ENCODE data around the gene WDR7.

The WDR7 gene

DNA sequence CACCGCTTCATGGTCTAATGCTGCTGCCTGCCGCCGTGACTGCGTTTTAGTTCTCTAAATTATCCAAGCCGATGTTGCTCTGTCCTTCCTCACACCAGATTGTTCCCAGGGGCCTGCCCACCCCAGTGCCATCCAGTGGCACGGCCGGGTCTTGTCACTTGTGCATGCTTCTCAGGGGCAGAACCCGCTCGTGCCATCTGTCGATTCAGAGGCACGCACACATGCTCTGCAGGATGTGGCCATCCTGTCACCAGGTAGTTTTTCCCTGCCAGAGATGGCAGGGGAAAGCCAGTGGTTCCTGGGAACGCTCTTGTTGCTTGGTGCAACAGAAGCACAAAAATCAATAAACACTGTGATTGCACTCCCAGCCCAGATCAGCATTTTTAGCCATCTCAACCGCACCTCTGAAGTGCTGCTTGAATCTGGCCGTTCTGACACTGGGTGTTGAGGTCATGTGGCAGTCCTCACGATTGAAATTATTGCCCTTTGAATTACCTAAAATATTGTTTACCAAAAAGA is 376.1 kb downstream of the WDR7 start:
- H3K27me3 ChIP-seq (ENCODE audit: control insufficient read depth, insufficient read depth, low read length): no peaks in the 10 kb centered on the region
- H3K27ac ChIP-seq (ENCODE audit: low read depth, low read length): no peak overlapping the region
- H3K9me3 ChIP-seq (ENCODE audit: control insufficient read depth, insufficient read depth, low read length): no peaks in the 10 kb centered on the region
- H3K4me1 ChIP-seq (ENCODE audit: control insufficient read depth, insufficient read depth, low read length): peaks cover 7% of the 10 kb centered on the region; the same call in 1 of the 2 replicates
- H3K4me3 ChIP-seq (ENCODE audit: low read depth, low read length): no peak overlapping the region
- H3K9ac ChIP-seq (ENCODE audit: low read depth, low read length): no peak overlapping the region
- H3K36me3 ChIP-seq (ENCODE audit: control insufficient read depth, insufficient read depth, low read length): no peaks in the 10 kb centered on the region

DNA sequence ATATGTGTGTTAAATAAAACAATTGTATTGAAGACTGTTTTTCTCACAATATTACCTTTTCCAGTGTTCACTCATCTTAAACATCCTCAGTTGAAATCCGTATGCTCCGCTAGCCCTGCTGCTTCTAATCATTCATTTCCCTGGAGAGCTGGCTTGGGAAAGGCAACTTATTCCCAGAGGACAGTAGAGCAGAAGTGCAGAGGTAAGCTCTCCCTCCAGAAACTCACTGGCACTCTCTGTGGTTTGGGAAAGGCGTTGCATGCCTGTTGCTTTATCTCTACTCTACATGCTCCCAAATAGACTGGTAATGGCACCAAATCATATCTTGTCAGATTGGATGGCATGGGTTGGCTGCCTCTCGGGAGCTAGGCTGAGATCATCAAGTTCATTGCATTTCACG is 378.6 kb downstream of the WDR7 start:
- Histone ChIP-seq H3K27ac (ENCODE audit: low read depth, low read length) (no peak overlapping the region), H3K27me3 (ENCODE audit: control insufficient read depth, insufficient read depth, low read length) (no peaks in the 10 kb centered on the region), H3K4me1 (ENCODE audit: control insufficient read depth, insufficient read depth, low read length) (peaks cover 7% of the 10 kb centered on the region; the same call in 1 of the 2 replicates), H3K36me3 (ENCODE audit: control insufficient read depth, insufficient read depth, low read length) (no peaks in the 10 kb centered on the region), H3K4me3 (ENCODE audit: low read depth, low read length) (no peak overlapping the region), H3K9me3 (ENCODE audit: control insufficient read depth, insufficient read depth, low read length) (no peaks in the 10 kb centered on the region), H3K9ac (ENCODE audit: low read depth, low read length) (no peak overlapping the region)

DNA sequence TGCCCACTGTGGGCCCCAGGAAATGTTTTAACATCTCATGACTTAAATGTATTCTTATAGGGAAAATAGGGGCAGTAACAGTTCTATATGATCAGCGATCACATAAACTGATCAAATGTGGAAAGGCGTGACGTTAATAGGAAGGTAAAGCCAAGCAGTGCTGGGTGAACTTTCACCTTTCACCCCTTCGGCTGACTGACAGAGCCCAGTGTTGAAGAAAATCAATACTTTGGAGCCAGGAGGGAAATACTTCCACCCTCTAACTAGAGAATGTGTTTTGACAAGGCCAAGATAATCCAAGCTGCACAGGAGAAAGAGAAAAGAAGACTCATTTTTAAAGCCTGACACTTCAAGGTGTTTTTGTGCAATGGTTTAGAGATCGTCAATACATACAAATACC is 379.3 kb downstream of the WDR7 start:
- Histone ChIP-seq H3K9me3 (ENCODE audit: control insufficient read depth, insufficient read depth, low read length) (no peaks in the 10 kb centered on the region), H3K27ac (ENCODE audit: low read depth, low read length) (no peak overlapping the region), H3K4me3 (ENCODE audit: low read depth, low read length) (no peak overlapping the region), H3K9ac (ENCODE audit: low read depth, low read length) (no peak overlapping the region), H3K36me3 (ENCODE audit: control insufficient read depth, insufficient read depth, low read length) (no peaks in the 10 kb centered on the region), H3K27me3 (ENCODE audit: control insufficient read depth, insufficient read depth, low read length) (no peaks in the 10 kb centered on the region), H3K4me1 (ENCODE audit: control insufficient read depth, insufficient read depth, low read length) (peaks cover 7% of the 10 kb centered on the region; the same call in 1 of the 2 replicates)

DNA sequence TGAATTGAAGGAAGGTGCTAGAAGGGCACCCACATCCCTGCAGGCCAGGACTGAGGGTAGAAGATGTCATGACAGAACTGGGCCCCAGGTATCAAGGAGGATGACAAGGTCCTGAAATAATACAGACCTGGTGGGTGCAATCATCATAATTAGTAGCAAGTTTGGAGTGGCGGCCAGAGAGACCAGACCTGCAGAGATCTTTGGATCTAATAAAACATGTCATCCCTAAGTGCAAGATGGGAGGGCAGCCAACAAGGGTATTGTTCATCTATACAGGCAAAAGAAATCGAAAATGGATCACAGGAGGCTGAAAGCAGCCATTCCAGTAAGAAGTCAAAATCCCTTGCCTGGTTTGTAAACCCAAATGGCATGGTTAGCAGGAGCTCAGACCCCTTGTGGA is 384.4 kb downstream of the WDR7 start:
- Histone ChIP-seq H3K4me1 (ENCODE audit: control insufficient read depth, insufficient read depth, low read length) (peaks cover 7% of the 10 kb centered on the region; the same call in 1 of the 2 replicates), H3K9me3 (ENCODE audit: control insufficient read depth, insufficient read depth, low read length) (no peaks in the 10 kb centered on the region), H3K27me3 (ENCODE audit: control insufficient read depth, insufficient read depth, low read length) (no peaks in the 10 kb centered on the region), H3K4me3 (ENCODE audit: low read depth, low read length) (no peak overlapping the region), H3K27ac (ENCODE audit: low read depth, low read length) (no peak overlapping the region), H3K9ac (ENCODE audit: low read depth, low read length) (no peak overlapping the region), H3K36me3 (ENCODE audit: control insufficient read depth, insufficient read depth, low read length) (no peaks in the 10 kb centered on the region)

DNA sequence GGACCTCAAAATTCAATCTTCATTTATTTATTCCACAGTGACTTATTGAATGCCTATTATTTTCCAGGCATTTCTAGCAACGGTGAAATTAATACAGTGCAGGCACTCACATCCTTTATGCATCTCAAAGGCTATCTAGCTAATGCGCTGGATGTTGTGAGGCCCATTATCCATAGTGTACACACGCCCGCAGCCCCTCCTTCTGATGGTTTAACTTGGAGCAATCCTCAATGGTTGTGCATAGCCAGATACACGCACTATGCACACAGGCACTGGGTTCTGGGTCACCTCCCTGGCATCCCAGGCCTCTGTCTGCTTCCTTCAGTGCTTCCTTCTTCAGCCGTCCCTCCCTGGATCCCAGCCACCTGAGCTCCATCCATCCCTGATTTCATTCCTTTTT is 387.2 kb downstream of the WDR7 start:
- no peaks in the 10 kb centered on the region for H3K27me3 ChIP-seq (ENCODE audit: control insufficient read depth, insufficient read depth, low read length)
- H3K36me3 ChIP-seq (ENCODE audit: control insufficient read depth, insufficient read depth, low read length): no peaks in the 10 kb centered on the region
- no peaks in the 10 kb centered on the region for H3K9me3 ChIP-seq (ENCODE audit: control insufficient read depth, insufficient read depth, low read length)
- H3K4me1 ChIP-seq (ENCODE audit: control insufficient read depth, insufficient read depth, low read length): no peaks in the 10 kb centered on the region
- no peak overlapping the region for H3K9ac ChIP-seq (ENCODE audit: low read depth, low read length)
- H3K4me3 ChIP-seq (ENCODE audit: low read depth, low read length): no peak overlapping the region
- H3K27ac ChIP-seq (ENCODE audit: low read depth, low read length): no peak overlapping the region

DNA sequence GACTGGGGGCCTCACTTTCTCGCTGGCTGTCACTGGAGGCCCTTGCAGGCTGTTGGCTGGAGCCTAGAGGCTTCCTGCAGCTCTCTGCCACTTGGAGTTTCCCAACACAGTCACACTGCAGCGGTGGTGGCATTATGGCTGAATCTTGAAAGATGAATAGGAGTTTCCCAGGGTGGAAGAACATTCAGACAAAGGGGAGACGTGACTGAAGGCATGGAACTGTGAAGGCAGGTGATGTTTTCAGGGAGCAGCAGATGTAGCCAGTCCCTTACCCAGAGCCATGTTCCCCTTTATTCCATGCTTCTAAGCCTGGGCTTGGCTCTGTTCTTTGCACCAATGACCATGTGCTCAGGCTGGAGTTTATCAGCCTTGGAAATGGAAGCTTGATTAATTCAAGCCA is 389.0 kb downstream of the WDR7 start:
- Histone ChIP-seq H3K36me3 (ENCODE audit: control insufficient read depth, insufficient read depth, low read length) (no peaks in the 10 kb centered on the region), H3K27ac (ENCODE audit: low read depth, low read length) (no peak overlapping the region), H3K4me3 (ENCODE audit: low read depth, low read length) (no peak overlapping the region), H3K9ac (ENCODE audit: low read depth, low read length) (no peak overlapping the region), H3K27me3 (ENCODE audit: control insufficient read depth, insufficient read depth, low read length) (no peaks in the 10 kb centered on the region), H3K4me1 (ENCODE audit: control insufficient read depth, insufficient read depth, low read length) (no peaks in the 10 kb centered on the region), H3K9me3 (ENCODE audit: control insufficient read depth, insufficient read depth, low read length) (no peaks in the 10 kb centered on the region)

DNA sequence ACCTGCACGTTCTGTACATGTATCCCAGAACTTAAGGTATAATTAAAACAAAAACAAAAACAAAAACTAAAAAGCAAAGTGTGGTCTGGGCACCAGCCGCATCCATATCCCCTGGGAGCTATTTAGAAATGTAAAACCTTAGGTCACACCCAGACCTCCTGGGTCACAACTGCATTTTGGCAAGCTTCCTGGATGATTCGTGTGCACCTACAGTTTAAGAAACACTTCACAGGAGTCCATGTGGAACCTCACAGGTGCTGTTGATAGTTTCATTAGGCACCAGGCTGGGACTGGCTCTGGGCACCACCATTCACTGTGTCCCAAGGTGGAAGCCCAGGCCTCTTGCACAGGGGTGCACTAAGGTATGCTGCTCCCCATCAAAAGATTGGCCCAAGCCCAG is 392.1 kb downstream of the WDR7 start:
- no peaks in the 10 kb centered on the region for H3K36me3 ChIP-seq (ENCODE audit: control insufficient read depth, insufficient read depth, low read length)
- no peak overlapping the region for H3K9ac ChIP-seq (ENCODE audit: low read depth, low read length)
- H3K4me3 ChIP-seq (ENCODE audit: low read depth, low read length): no peak overlapping the region
- H3K4me1 ChIP-seq (ENCODE audit: control insufficient read depth, insufficient read depth, low read length): no peaks in the 10 kb centered on the region
- H3K27me3 ChIP-seq (ENCODE audit: control insufficient read depth, insufficient read depth, low read length): no peaks in the 10 kb centered on the region
- H3K9me3 ChIP-seq (ENCODE audit: control insufficient read depth, insufficient read depth, low read length): 0 out of 2 replicates have a peak, but pooled peaks cover 2% of the 10 kb centered on the region
- H3K27ac ChIP-seq (ENCODE audit: low read depth, low read length): no peak overlapping the region

GRCh38 chr18:57048351-57048750 is 397.2 kb downstream of the WDR7 start:
- Histone ChIP-seq H3K9ac (ENCODE audit: low read depth, low read length) (no peak overlapping the region), H3K4me1 (ENCODE audit: control insufficient read depth, insufficient read depth, low read length) (no peaks in the 10 kb centered on the region)

GRCh38 chr18:57048859-57049258 is 397.7 kb downstream of the WDR7 start:
- no peaks in the 10 kb centered on the region for H3K36me3 ChIP-seq (ENCODE audit: control insufficient read depth, insufficient read depth, low read length)
- no peaks in the 10 kb centered on the region for H3K4me1 ChIP-seq (ENCODE audit: control insufficient read depth, insufficient read depth, low read length)
- no peaks in the 10 kb centered on the region for H3K27me3 ChIP-seq (ENCODE audit: control insufficient read depth, insufficient read depth, low read length)
- no peak overlapping the region for H3K4me3 ChIP-seq (ENCODE audit: low read depth, low read length)
- H3K9me3 ChIP-seq (ENCODE audit: control insufficient read depth, insufficient read depth, low read length): 0 out of 2 replicates have a peak, but pooled peaks cover 2% of the 10 kb centered on the region
- H3K27ac ChIP-seq (ENCODE audit: low read depth, low read length): no peak overlapping the region
- H3K9ac ChIP-seq (ENCODE audit: low read depth, low read length): no peak overlapping the region

More at GRCh38 chr18:57048351-57048750, 397.2 kb downstream of the WDR7 start:
- H3K9me3 ChIP-seq (ENCODE audit: control insufficient read depth, insufficient read depth, low read length): 0 out of 2 replicates have a peak, but pooled peaks cover 2% of the 10 kb centered on the region
- H3K4me3 ChIP-seq (ENCODE audit: low read depth, low read length): no peak overlapping the region
- H3K27me3 ChIP-seq (ENCODE audit: control insufficient read depth, insufficient read depth, low read length): no peaks in the 10 kb centered on the region
- H3K27ac ChIP-seq (ENCODE audit: low read depth, low read length): no peak overlapping the region
- no peaks in the 10 kb centered on the region for H3K36me3 ChIP-seq (ENCODE audit: control insufficient read depth, insufficient read depth, low read length)

DNA sequence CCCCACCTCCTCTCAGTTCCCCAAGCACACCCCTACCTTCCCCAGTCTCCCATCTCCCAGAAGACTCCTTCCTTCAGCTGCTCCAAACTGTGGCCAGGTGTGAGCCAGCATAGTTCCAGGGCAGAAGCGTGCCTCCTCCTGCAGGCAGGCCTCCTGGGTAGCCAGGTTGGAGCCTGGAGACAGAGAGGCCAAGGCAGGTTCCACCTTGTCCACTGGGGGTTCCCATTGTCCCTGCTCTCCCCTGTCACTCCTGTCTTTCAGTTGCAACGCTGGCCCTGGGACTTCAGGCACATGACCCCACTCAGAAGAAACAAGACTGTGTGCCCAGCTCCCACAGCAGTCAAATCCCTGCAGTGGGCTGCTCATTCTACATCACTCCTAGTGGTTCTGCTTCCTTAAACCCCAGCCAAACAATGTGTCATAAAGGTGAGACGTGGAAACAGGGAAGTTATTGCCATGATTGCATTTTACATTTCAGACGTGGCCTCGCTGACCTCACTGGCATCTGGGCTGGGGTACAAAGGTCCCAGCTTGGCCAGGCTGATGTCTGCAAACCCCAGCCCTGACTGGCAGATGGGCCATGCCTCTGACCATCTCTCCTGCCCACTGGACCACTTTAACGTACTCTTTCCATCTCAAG is 399.3 kb downstream of the WDR7 start:
- Histone ChIP-seq H3K9ac (ENCODE audit: low read depth, low read length) (no peak overlapping the region), H3K27me3 (ENCODE audit: control insufficient read depth, insufficient read depth, low read length) (no peaks in the 10 kb centered on the region), H3K4me1 (ENCODE audit: control insufficient read depth, insufficient read depth, low read length) (no peaks in the 10 kb centered on the region), H3K9me3 (ENCODE audit: control insufficient read depth, insufficient read depth, low read length) (peaks cover 2% of the 10 kb centered on the region; the same call in 1 of the 2 replicates), H3K27ac (ENCODE audit: low read depth, low read length) (no peak overlapping the region), H3K4me3 (ENCODE audit: low read depth, low read length) (no peak overlapping the region), H3K36me3 (ENCODE audit: control insufficient read depth, insufficient read depth, low read length) (no peaks in the 10 kb centered on the region; the same call in 1 of the 2 replicates)

DNA sequence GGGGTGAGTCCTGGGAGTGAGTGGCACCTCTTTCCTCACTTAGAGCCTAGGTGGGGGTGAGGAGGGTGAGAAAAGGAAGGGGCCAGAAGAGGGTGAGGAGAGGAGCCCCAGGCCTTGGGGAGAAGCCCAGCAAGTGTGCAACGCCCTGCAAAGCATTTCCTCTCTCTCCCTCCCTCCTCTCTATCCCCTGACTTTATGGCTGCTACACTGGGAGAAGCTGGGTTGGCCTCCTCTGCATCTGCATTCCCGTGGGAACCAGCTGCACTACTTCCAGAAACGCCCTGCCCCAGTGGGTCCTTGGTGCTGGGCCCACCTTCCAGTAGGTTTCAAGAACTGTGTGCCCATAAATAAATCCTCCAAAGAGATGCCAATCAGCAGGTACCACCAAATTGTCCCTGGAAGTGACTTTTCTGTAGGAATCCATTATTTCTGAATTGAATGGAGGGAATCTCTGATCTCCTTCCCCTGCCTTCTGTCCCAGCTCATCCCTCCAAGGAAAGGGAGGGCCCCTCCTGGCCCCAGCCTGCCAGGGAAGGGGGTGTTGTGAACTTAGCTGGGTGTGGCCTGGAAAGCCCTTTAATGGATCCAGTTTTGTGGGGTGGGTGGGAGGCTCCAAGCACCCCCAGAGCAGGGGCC is 400.0 kb downstream of the WDR7 start:
- no peak overlapping the region for H3K4me3 ChIP-seq (ENCODE audit: low read depth, low read length)
- H3K36me3 ChIP-seq (ENCODE audit: control insufficient read depth, insufficient read depth, low read length): no peaks in the 10 kb centered on the region; the same call in 1 of the 2 replicates
- H3K9ac ChIP-seq (ENCODE audit: low read depth, low read length): no peak overlapping the region
- H3K9me3 ChIP-seq (ENCODE audit: control insufficient read depth, insufficient read depth, low read length): no peaks in the 10 kb centered on the region; the same call in 1 of the 2 replicates
- no peaks in the 10 kb centered on the region for H3K4me1 ChIP-seq (ENCODE audit: control insufficient read depth, insufficient read depth, low read length)
- H3K27ac ChIP-seq (ENCODE audit: low read depth, low read length): no peak overlapping the region
- H3K27me3 ChIP-seq (ENCODE audit: control insufficient read depth, insufficient read depth, low read length): no peaks in the 10 kb centered on the region

Data from HUES48 (cell line).